Thyroid gland (tissue), 4 donors: ENCODE data around the gene PCDHGA11.

ENCODE experiments used
- CTCF ChIP-seq, 6 experiments: fragments of 200-600 bp in 3 of 6; fragments of 450-650 bp in 3 of 6; sonication (generic) in 3 of 6; IDR thresholded peaks; one replicate each; pipeline ENCODE4 v1.5.1; 2016 to 2019; ENCODE audit warnings: antibody characterized with exemption in 6 of 6, mild to moderate bottlenecking in 2 of 6, inconsistent platforms in 1 of 6, moderate library complexity in 1 of 6
- POLR2A ChIP-seq, 2 donors: fragments of 450-650 bp; IDR thresholded peaks; one replicate each; pipeline ENCODE4 v1.6.1; 2017; ENCODE audit warnings: antibody characterized with exemption in 2 of 2, mild to moderate bottlenecking in 2 of 2, moderate library complexity in 1 of 2

GRCh38 chr5:141465351-141465750, 44.5 kb downstream of the PCDHGA11 start:
- TF ChIP-seq CTCF (IDR thresholded peaks at IDR 0.05) (no peak), POLR2A (IDR thresholded peaks at IDR 0.05) (no peak)
